Endothelial cell (in vitro differentiated cells): ENCODE measurements around the gene FOXJ2. TPM values are rescaled to one million over a fixed set of nuclear protein-coding genes. Genes with fewer than 3 reads are reported as not detected.
"Not testable (repeated sequence)": the region's sequence is repeated elsewhere in the genome, so short reads cannot be mapped to it uniquely, and the experiment has no call there.

ENCODE experiments used
- DNase-seq: peaks from one replicate; pipeline ENCODE4 v3.0.0; 2021; ENCODE audit warnings: low spot score
- H3K27ac Mint-ChIP-seq: one replicate; pipeline ENCODE4 v1.8.0; 2021; ENCODE audit warnings: mixed read lengths, inconsistent platforms; ENCODE audit not compliant: unreplicated experiment
- H3K27me3 Mint-ChIP-seq: one replicate; pipeline ENCODE4 v1.8.0; 2021; ENCODE audit warnings: mild to moderate bottlenecking, moderate library complexity, mixed read lengths, inconsistent platforms; ENCODE audit not compliant: unreplicated experiment
- H3K36me3 Mint-ChIP-seq: one replicate; pipeline ENCODE4 v1.8.0; 2021; ENCODE audit warnings: mild to moderate bottlenecking, low read depth, mixed read lengths, inconsistent platforms; ENCODE audit not compliant: unreplicated experiment
- H3K4me1 Mint-ChIP-seq: one replicate; pipeline ENCODE4 v1.8.0; 2021; ENCODE audit warnings: mild to moderate bottlenecking, mixed read lengths, inconsistent platforms; ENCODE audit not compliant: unreplicated experiment
- H3K4me3 Mint-ChIP-seq: one replicate; pipeline ENCODE4 v1.8.0; 2021; ENCODE audit warnings: mild to moderate bottlenecking, mixed read lengths, inconsistent platforms; ENCODE audit not compliant: unreplicated experiment
- H3K9me3 Mint-ChIP-seq: one replicate; pipeline ENCODE4 v1.8.0; 2021; ENCODE audit warnings: mixed read lengths, inconsistent platforms; ENCODE audit not compliant: unreplicated experiment
- total RNA-seq: library from RNA; stranded (reverse); fragmentation: NEBNext Ultra II Directional; extraction: Animal tissue kit (Norgen Biotek cat#: 25700); gene quantifications from one replicate; pipeline ENCODE4 v1.2.1, GENCODE V29; 2021; ENCODE audit not compliant: unreplicated experiment
- TF ChIP-seq, protein P1 (sequence below): fragments of 200-600 bp; sonication (generic); IDR thresholded peaks from one replicate; pipeline ENCODE4 v1.5.0; 2021; ENCODE audit warnings: antibody characterized with exemption; ENCODE audit not compliant: unreplicated experiment

The FOXJ2 gene
- total RNA-seq, 1 donor from 2014 or later: 42.7 TPM

DNA sequence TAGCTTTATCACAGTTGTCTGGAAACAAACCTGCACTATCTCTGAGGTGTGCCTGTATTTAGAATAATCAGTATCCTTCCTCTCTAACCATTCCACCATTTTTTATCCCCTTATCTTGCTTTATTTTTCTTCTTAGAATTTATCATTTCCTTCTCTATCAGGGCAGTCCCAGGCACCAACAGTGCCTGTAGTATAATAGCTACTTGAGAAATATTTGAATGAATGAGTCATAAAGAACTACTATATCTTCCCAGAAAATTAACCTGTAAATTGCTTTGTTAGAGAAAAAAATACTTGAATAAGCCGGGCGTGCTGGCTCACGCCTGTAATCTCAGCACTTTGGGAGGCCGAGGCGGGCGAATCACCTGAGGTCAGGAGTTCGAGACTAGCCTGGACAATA, 21.2 kb upstream of the FOXJ2 start:
- H3K4me1 Mint-ChIP-seq: no peaks in the 10 kb centered on the region
- TF ChIP-seq, protein P1, sequence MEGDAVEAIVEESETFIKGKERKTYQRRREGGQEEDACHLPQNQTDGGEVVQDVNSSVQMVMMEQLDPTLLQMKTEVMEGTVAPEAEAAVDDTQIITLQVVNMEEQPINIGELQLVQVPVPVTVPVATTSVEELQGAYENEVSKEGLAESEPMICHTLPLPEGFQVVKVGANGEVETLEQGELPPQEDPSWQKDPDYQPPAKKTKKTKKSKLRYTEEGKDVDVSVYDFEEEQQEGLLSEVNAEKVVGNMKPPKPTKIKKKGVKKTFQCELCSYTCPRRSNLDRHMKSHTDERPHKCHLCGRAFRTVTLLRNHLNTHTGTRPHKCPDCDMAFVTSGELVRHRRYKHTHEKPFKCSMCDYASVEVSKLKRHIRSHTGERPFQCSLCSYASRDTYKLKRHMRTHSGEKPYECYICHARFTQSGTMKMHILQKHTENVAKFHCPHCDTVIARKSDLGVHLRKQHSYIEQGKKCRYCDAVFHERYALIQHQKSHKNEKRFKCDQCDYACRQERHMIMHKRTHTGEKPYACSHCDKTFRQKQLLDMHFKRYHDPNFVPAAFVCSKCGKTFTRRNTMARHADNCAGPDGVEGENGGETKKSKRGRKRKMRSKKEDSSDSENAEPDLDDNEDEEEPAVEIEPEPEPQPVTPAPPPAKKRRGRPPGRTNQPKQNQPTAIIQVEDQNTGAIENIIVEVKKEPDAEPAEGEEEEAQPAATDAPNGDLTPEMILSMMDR: no peak
- H3K4me3 Mint-ChIP-seq: no peak overlapping the region
- no peak for DNase-seq
- no peaks in the 10 kb centered on the region for H3K27me3 Mint-ChIP-seq
- H3K36me3 Mint-ChIP-seq: no peaks in the 10 kb centered on the region
- no peak overlapping the region for H3K27ac Mint-ChIP-seq
- no peaks in the 10 kb centered on the region for H3K9me3 Mint-ChIP-seq

DNA sequence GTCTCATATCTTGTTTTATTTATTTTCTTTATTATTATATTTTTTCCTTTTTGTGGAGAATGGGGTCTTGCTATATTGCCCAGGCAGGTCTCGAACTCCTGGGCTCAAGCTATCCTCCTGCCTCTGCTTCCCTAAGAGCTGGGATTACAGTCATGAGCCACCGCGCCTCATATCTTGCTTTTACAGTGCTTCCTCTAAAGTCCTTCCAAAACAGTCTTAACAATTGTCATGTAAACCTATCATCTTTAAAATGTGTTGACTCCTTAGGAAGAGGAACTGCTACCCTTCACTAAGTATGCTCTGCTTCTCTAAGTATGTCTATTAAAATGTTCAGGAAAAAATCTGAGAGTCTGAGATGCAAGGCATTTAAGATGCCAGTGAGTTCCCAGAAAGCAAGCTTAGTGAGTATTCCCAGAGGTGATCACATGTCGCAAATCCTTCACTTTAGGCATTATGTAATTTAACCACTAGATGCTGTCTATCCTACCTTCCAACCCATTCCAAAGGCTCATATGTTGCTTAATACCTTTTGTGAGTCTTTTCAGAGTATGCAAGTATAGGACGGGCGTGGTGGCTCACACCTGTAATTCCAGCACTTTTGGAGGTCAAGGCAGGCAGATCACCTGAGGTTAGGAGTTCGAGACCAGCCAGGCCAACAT, 19.7 kb upstream of the FOXJ2 start:
- TF ChIP-seq, protein P1: no peak
- H3K27ac Mint-ChIP-seq: no peak overlapping the region
- no peaks in the 10 kb centered on the region for H3K36me3 Mint-ChIP-seq
- no peak overlapping the region for H3K4me3 Mint-ChIP-seq
- no peak for DNase-seq
- no peaks in the 10 kb centered on the region for H3K27me3 Mint-ChIP-seq
- no peaks in the 10 kb centered on the region for H3K4me1 Mint-ChIP-seq
- H3K9me3 Mint-ChIP-seq: no peaks in the 10 kb centered on the region

DNA sequence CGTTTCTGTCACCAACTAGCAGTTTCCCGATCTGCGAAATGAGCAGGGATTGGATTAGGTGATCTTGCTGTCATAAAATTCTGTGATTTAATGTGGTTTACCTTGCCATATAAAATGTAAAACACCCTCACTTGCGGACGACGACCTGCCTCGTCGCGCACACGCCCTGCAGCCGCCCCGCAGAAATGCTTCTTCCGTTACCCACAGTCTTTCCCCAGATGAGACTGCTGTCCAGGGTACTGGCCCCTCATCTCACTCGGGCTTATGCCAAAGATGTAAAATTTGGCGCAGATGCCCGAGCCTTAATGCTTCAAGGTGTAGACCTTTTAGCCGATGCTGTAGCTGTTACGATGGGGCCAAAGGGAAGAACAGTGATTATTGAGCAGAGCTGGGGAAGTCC, 17.7 kb upstream of the FOXJ2 start:
- Mint-ChIP-seq H3K4me1 (peaks cover 2% of the 10 kb centered on the region), H3K4me3 (no peak overlapping the region), H3K27ac (peak overlapping the region; percentile 24), H3K36me3 (no peaks in the 10 kb centered on the region), H3K9me3 (no peaks in the 10 kb centered on the region), H3K27me3 (no peaks in the 10 kb centered on the region)
- no peak for DNase-seq
- TF ChIP-seq, protein P1: no peak

DNA sequence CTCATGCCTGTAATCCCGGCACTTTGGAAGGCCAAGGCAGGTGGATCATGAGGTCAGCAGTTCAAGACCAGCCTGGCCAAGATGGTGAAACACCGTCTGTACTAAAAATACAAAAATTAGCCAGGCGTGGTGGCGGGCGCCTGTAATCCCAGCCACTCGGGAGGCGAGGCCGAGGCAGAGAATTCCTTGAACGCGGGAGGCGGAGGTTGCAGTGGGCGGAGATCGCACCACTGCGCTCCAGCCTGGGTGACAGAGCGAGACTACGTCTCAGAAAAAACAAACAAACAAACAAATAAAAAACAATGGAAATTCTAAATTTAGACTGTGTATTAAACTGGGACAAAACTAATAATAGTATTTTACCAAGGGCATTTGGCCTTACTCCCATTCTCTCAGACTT, 14.3 kb upstream of the FOXJ2 start:
- not testable (repeated sequence) for DNase-seq, H3K9me3 Mint-ChIP-seq, H3K36me3 Mint-ChIP-seq, H3K27ac Mint-ChIP-seq, H3K4me1 Mint-ChIP-seq, H3K27me3 Mint-ChIP-seq
- H3K4me3 Mint-ChIP-seq: peak overlapping the region; percentile 73

DNA sequence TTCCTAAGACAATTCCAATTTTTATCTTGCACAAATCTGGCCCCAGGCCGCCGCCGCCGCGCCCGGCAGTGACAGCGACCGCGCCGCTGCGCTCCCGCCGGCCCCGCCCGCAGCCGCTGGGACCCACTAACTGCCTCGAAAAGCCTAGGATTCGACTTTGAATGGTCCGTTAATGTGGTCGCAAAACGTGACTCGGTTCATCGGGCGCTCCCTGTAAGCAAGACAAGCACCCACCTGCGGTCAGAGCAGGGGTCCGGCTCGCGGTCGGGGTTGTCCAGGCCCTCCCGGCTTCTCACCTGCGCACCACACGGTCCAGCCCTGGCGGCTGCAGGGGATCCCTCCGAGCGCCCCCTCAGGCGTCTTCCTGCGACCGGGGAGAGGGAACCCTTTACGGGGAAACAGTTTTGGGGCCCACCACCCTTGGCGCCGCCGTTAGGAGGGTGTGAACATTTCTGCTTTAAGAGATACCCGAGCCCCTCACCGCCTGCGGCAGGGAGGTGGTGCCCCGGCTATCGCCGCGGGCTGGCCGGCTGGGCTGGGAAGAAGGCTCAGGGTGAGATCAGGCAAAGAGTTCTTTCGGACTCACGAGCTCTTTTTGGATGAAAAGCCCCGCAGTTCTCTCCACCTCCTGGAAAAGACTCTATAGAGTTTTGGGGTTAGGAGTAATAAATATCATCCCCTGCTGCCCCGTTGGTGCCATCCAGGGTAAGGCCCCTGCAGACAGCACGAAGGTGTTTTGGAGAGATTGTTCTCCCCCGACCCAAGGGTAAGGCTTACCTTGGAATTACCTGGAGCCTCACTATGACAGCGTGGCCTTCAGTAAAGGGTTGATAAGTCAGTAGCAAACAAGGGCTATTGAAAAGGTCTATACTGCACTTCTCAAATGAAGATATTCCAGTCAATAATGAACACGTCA, 13.6 kb upstream of the FOXJ2 start:
- DNase-seq: peak; percentile 57
- H3K36me3 Mint-ChIP-seq: no peaks in the 10 kb centered on the region
- peak overlapping the region; percentile 86 for H3K4me3 Mint-ChIP-seq
- TF ChIP-seq, protein P1: no peak
- H3K27me3 Mint-ChIP-seq: no peaks in the 10 kb centered on the region
- H3K4me1 Mint-ChIP-seq: peaks cover 2% of the 10 kb centered on the region
- no peak overlapping the region for H3K27ac Mint-ChIP-seq
- no peaks in the 10 kb centered on the region for H3K9me3 Mint-ChIP-seq
